Measurements from ENCODE around the gene UTS2B. TPM values are rescaled to one million over a fixed set of nuclear protein-coding genes. Genes with fewer than 3 reads are reported as not detected.

The UTS2B gene
- total RNA-seq, 1 experiment from 2014 or later, result 0.26 TPM

GRCh38 chr3:191294291-191294690 lies 36.0 kb downstream of the UTS2B start:
- no peak for TF ChIP-seq TCF7L2 (IDR thresholded peaks at IDR 0.05; ENCODE audit: low read depth, low read length)
- TF ChIP-seq POLR2AphosphoS5 (IDR thresholded peaks at IDR 0.05; ENCODE audit: low read depth, low read length), result no peak
- TF ChIP-seq CTCF (IDR thresholded peaks at IDR 0.05), result no peak
- no peak for TF ChIP-seq REST (IDR thresholded peaks at IDR 0.05; ENCODE audit: insufficient read depth in 1 of 2, low read depth in 2 of 2, low read length in 1 of 2)
- TF ChIP-seq SIN3A (IDR thresholded peaks at IDR 0.05; ENCODE audit: borderline replicate concordance, insufficient read depth, low read depth, low read length), result no peak
- in situ Hi-C loops (cut with HindIII; ENCODE audit: low pct_unique_long_range_greater_than_20kb, low sequenced_read_pairs) (no loop called here), intact Hi-C loops (cut with micrococcal nuclease; ENCODE audit: unreplicated experiment) (no loop called here)
- ATAC-seq (no peak), DNase-seq (ENCODE audit: low read depth, low spot score) (no peak)
- BruUV-seq (replicated peaks), result no TSS peak
- H3K27me3 ChIP-seq (ENCODE audit: control insufficient read depth, insufficient read depth, low read length), result no peaks in the 10 kb centered on the region
- no peaks in the 10 kb centered on the region for H3K9me3 ChIP-seq (ENCODE audit: control insufficient read depth, insufficient read depth, low read depth, low read length)
- ChIA-PET POLR2A (no interaction called here), CTCF (no interaction called here)
- no peak overlapping the region for H3K4me3 ChIP-seq (ENCODE audit: low read depth in 2 of 2, low read length in 2 of 2)
- no peaks in the 10 kb centered on the region for H3K4me1 ChIP-seq (ENCODE audit: control insufficient read depth, insufficient read depth, low read length)
- H3K36me3 ChIP-seq (ENCODE audit: control insufficient read depth, insufficient read depth, low read length), result no peaks in the 10 kb centered on the region
- no peak overlapping the region for H3K27ac ChIP-seq (ENCODE audit: low read length)

GRCh38 chr3:191292243-191293015 lies 37.9 kb downstream of the UTS2B start:
- ATAC-seq, result no peak
- no peak overlapping the region for H3K27ac ChIP-seq (ENCODE audit: low read length)

More at GRCh38 chr3:191292243-191293015, 37.9 kb downstream of the UTS2B start:
- Histone ChIP-seq H3K4me1 (ENCODE audit: control insufficient read depth, insufficient read depth, low read length) (no peaks in the 10 kb centered on the region), H3K27me3 (ENCODE audit: control insufficient read depth, insufficient read depth, low read length) (no peaks in the 10 kb centered on the region), H3K9me3 (ENCODE audit: control insufficient read depth, insufficient read depth, low read depth, low read length) (no peaks in the 10 kb centered on the region), H3K4me3 (ENCODE audit: low read depth in 2 of 2, low read length in 2 of 2) (no peak overlapping the region), H3K36me3 (ENCODE audit: control insufficient read depth, insufficient read depth, low read length) (no peaks in the 10 kb centered on the region)
- no peak for TF ChIP-seq POLR2AphosphoS5 (IDR thresholded peaks at IDR 0.05; ENCODE audit: low read depth, low read length)
- no peak for TF ChIP-seq SIN3A (IDR thresholded peaks at IDR 0.05; ENCODE audit: borderline replicate concordance, insufficient read depth, low read depth, low read length)
- no peak for TF ChIP-seq REST (IDR thresholded peaks at IDR 0.05; ENCODE audit: insufficient read depth in 1 of 2, low read depth in 2 of 2, low read length in 1 of 2)
- TF ChIP-seq TCF7L2 (IDR thresholded peaks at IDR 0.05; ENCODE audit: low read depth, low read length), result no peak
- in situ Hi-C loops (cut with HindIII; ENCODE audit: low pct_unique_long_range_greater_than_20kb, low sequenced_read_pairs), result no loop called here
- no TSS peak for BruUV-seq (replicated peaks)
- DNase-seq (ENCODE audit: low read depth, low spot score), result no peak
- CTCF ChIA-PET, result no interaction called here
- POLR2A ChIA-PET, result no interaction called here
- intact Hi-C loops (cut with micrococcal nuclease; ENCODE audit: unreplicated experiment), result no loop called here
